GM23248 (cell line): ENCODE data around the gene ZMIZ1. TPM values are rescaled to one million over a fixed set of nuclear protein-coding genes. Genes with fewer than 3 reads are reported as not detected.

Experiments used
- DNase-seq: peaks from one replicate; pipeline ENCODE4 v3.0.0-alpha.2; 2015
- H2AFZ ChIP-seq: fragments of 200-600 bp; sonication (generic); 2 replicates; pipeline ENCODE4 v1.6.1; 2016; ENCODE audit warnings: antibody characterized with exemption
- H3F3A ChIP-seq: fragments of 200-600 bp; sonication (generic); 2 replicates; pipeline ENCODE4 v1.6.1; 2016; ENCODE audit warnings: mild to moderate bottlenecking, antibody characterized with exemption, mixed run types; ENCODE audit not compliant: insufficient read depth
- H3K27ac ChIP-seq: fragments of 200-600 bp; sonication (generic); 2 replicates; pipeline ENCODE4 v1.5.1; 2016; ENCODE audit warnings: mild to moderate bottlenecking
- H3K27me3 ChIP-seq: fragments of 200-600 bp; sonication (generic); replicated peaks from 2 replicates; pipeline ENCODE4 v1.6.1; 2016; ENCODE audit warnings: mild to moderate bottlenecking; ENCODE audit not compliant: insufficient read depth
- H3K36me3 ChIP-seq: fragments of 200-600 bp; sonication (generic); 2 replicates; pipeline ENCODE4 v1.6.1; 2016; ENCODE audit warnings: low read depth, mild to moderate bottlenecking
- H3K4me1 ChIP-seq: fragments of 200-600 bp; sonication (generic); 2 replicates; pipeline ENCODE4 v1.6.1; 2016; ENCODE audit warnings: mild to moderate bottlenecking; ENCODE audit not compliant: insufficient read depth
- H3K4me2 ChIP-seq: fragments of 200-600 bp; sonication (generic); one replicate; pipeline ENCODE4 v1.6.1; 2016; ENCODE audit warnings: mild to moderate bottlenecking; ENCODE audit not compliant: unreplicated experiment
- H3K4me3 ChIP-seq: fragments of 200-600 bp; sonication (generic); 2 replicates; pipeline ENCODE4 v1.5.1; 2016; ENCODE audit warnings: mild to moderate bottlenecking
- H3K79me2 ChIP-seq: fragments of 200-600 bp; sonication (generic); 2 replicates; pipeline ENCODE4 v1.6.1; 2016; ENCODE audit warnings: mild to moderate bottlenecking; ENCODE audit not compliant: insufficient read depth
- H3K9ac ChIP-seq: fragments of 200-600 bp; sonication (generic); 2 replicates; pipeline ENCODE4 v1.6.1; 2016; ENCODE audit warnings: mild to moderate bottlenecking
- H3K9me2 ChIP-seq: fragments of 200-600 bp; sonication (generic); 2 replicates; pipeline ENCODE4 v1.6.1; 2016; ENCODE audit warnings: mixed run types, mild to moderate bottlenecking, moderate library complexity; ENCODE audit not compliant: insufficient read depth
- H3K9me3 ChIP-seq: fragments of 200-600 bp; sonication (generic); one replicate; pipeline ENCODE4 v1.6.1; 2017; ENCODE audit warnings: low read depth
- H4K20me1 ChIP-seq: fragments of 200-600 bp; sonication (generic); 2 replicates; pipeline ENCODE4 v1.6.0; 2016; ENCODE audit not compliant: insufficient read depth
- EZH2 ChIP-seq: fragments of 200-600 bp; sonication (generic); IDR thresholded peaks from 2 replicates; pipeline ENCODE4 v1.6.1; 2018; ENCODE audit warnings: antibody characterized with exemption, mild to moderate bottlenecking; ENCODE audit not compliant: insufficient read depth, poor library complexity, severe bottlenecking
- EZH2phosphoT487 ChIP-seq: fragments of 200-600 bp; sonication (generic); IDR thresholded peaks from 2 replicates; pipeline ENCODE4 v1.6.1; 2018; ENCODE audit warnings: antibody characterized with exemption, moderate library complexity, mild to moderate bottlenecking, low read depth; ENCODE audit not compliant: insufficient read depth
- WGBS, 2 experiments: methylation state at CpG; one replicate each; pipeline ENCODE4 v1.1.6; 2015 to 2017; ENCODE audit warnings: low lambda C conversion rate in 2 of 2, low coverage in 1 of 2; ENCODE audit errors: missing lambda C conversion rate in 2 of 2; 5-methylcytosine and 5-hydroxymethylcytosine counted together
- in situ Hi-C: fragments of 300-500 bp; cut with MboI; formaldehyde crosslinking; loops from 2 replicates; pipeline ENCODE4 v1.15.0; 2020
- polyA plus RNA-seq: library from polyadenylated mRNA; unstranded; fragments of >200 nt; fragmentation: Nextera tagmentation; extraction: Ambion mirVana; gene quantifications from 2 replicates; pipeline ENCODE4 v1.2.1, GENCODE V29; 2016
- total RNA-seq: library from RNA; depleted of rRNA; stranded (reverse); fragments of >200 nt; shearing (Covaris generic); gene quantifications from 2 replicates; pipeline ENCODE4 v1.2.3, GENCODE V29; 2014

Gene ZMIZ1
- total and polyA plus RNA-seq, 2 experiments from 2014 or later: 21.9 to 28.4 TPM

- no peaks in the 10 kb centered on the region for H4K20me1 ChIP-seq
- no peak overlapping the region for H2AFZ ChIP-seq
- no peak overlapping the region for H3K4me2 ChIP-seq
- no peak overlapping the region for H3K27ac ChIP-seq
- H3K9me2 ChIP-seq: no peaks in the 10 kb centered on the region
- H3K4me3 ChIP-seq: no peak overlapping the region
- H3K9ac ChIP-seq: no peak overlapping the region
- no peak for TF ChIP-seq EZH2
- no peak for TF ChIP-seq EZH2phosphoT487
- H3K36me3 ChIP-seq: peaks cover 18% of the 10 kb centered on the region
- in situ Hi-C loops: no loop called here
- peaks cover 24% of the 10 kb centered on the region for H3F3A ChIP-seq
- WGBS, 2 experiments: 90 to 91% methylated on average over 5 of the region's 5 CpGs
- H3K9me3 ChIP-seq: no peaks in the 10 kb centered on the region
- H3K4me1 ChIP-seq: peaks cover 14% of the 10 kb centered on the region
- no peak for DNase-seq
- H3K27me3 ChIP-seq: no peaks in the 10 kb centered on the region
- H3K79me2 ChIP-seq: peaks cover 69% of the 10 kb centered on the region
These were observed 102.7 kb downstream of the ZMIZ1 start for GRCh38 chr10:79171504-79171903.

- WGBS, 2 experiments: 93 to 94% methylated on average over 5 of the region's 5 CpGs
- Histone ChIP-seq H3K4me2 (no peak overlapping the region), H3K27ac (no peak overlapping the region), H3K4me1 (peaks cover 27% of the 10 kb centered on the region), H3K9me3 (no peaks in the 10 kb centered on the region), H3F3A (peaks cover 33% of the 10 kb centered on the region; the same call in 1 of the 2 replicates), H3K9me2 (no peaks in the 10 kb centered on the region), H4K20me1 (no peaks in the 10 kb centered on the region), H3K4me3 (no peak overlapping the region), H3K79me2 (peaks cover 68% of the 10 kb centered on the region), H3K36me3 (peaks cover 10% of the 10 kb centered on the region; the same call in 1 of the 2 replicates), H2AFZ (no peak overlapping the region), H3K27me3 (no peaks in the 10 kb centered on the region), H3K9ac (no peak overlapping the region)
- DNase-seq: no peak
- no peak for TF ChIP-seq EZH2phosphoT487
- no peak for TF ChIP-seq EZH2
- in situ Hi-C loops: no loop called here
These were observed 104.1 kb downstream of the ZMIZ1 start for GRCh38 chr10:79172881-79173280.

GRCh38 chr10:79173582-79174262 is 105.0 kb downstream of the ZMIZ1 start:
- H3F3A ChIP-seq: peaks cover 39% of the 10 kb centered on the region; the same call in 1 of the 2 replicates
- no peak overlapping the region for H3K9ac ChIP-seq
- no peak overlapping the region for H3K4me2 ChIP-seq
- no peaks in the 10 kb centered on the region for H3K9me3 ChIP-seq
- peaks cover 69% of the 10 kb centered on the region for H3K79me2 ChIP-seq
- DNase-seq: no peak
- no peaks in the 10 kb centered on the region for H3K27me3 ChIP-seq
- H3K27ac ChIP-seq: no peak overlapping the region
- H3K9me2 ChIP-seq: no peaks in the 10 kb centered on the region
- no peaks in the 10 kb centered on the region for H4K20me1 ChIP-seq
- H2AFZ ChIP-seq: no peak overlapping the region
- no peak overlapping the region for H3K4me3 ChIP-seq
- in situ Hi-C loops: no loop called here
- H3K36me3 ChIP-seq: peaks cover 10% of the 10 kb centered on the region; the same call in 1 of the 2 replicates
- TF ChIP-seq EZH2: no peak
- TF ChIP-seq EZH2phosphoT487: no peak
- 86 to 87% methylated on average over 10 of the region's 10 CpGs for WGBS, 2 experiments
- H3K4me1 ChIP-seq: peaks cover 36% of the 10 kb centered on the region

GRCh38 chr10:79176052-79176501 is 107.3 kb downstream of the ZMIZ1 start:
- 41 to 45% methylated on average over 10 of the region's 10 CpGs for WGBS, 2 experiments
- Histone ChIP-seq H2AFZ (no peak overlapping the region), H3K27ac (peak overlapping the region; percentile 74), H3K9ac (peak overlapping the region; percentile 57), H3K4me3 (no peak overlapping the region), H4K20me1 (no peaks in the 10 kb centered on the region), H3K4me1 (peaks cover 48% of the 10 kb centered on the region), H3K79me2 (peaks cover 59% of the 10 kb centered on the region), H3F3A (peaks cover 46% of the 10 kb centered on the region; the same call in 1 of the 2 replicates), H3K36me3 (no peaks in the 10 kb centered on the region), H3K27me3 (no peaks in the 10 kb centered on the region), H3K4me2 (peak overlapping the region; percentile 34), H3K9me2 (no peaks in the 10 kb centered on the region), H3K9me3 (no peaks in the 10 kb centered on the region)
- TF ChIP-seq EZH2 (no peak), EZH2phosphoT487 (no peak)
- DNase-seq: peak; percentile 85
- in situ Hi-C loops: no loop called here
